CD4-positive, alpha-beta T cell treated with Interleukin-2 at 100 ng/mL for 4 hours (primary cell): ENCODE measurements around the gene ABCA2.
A peak's percentile ranks its signal among the peaks of the same experiment; 100 is the strongest.

Experiments
- DNase-seq: peaks from one replicate; pipeline ENCODE4 v3.0.0-alpha.2; 2020; ENCODE audit warnings: low spot score

ABCA2 gene

DNA sequence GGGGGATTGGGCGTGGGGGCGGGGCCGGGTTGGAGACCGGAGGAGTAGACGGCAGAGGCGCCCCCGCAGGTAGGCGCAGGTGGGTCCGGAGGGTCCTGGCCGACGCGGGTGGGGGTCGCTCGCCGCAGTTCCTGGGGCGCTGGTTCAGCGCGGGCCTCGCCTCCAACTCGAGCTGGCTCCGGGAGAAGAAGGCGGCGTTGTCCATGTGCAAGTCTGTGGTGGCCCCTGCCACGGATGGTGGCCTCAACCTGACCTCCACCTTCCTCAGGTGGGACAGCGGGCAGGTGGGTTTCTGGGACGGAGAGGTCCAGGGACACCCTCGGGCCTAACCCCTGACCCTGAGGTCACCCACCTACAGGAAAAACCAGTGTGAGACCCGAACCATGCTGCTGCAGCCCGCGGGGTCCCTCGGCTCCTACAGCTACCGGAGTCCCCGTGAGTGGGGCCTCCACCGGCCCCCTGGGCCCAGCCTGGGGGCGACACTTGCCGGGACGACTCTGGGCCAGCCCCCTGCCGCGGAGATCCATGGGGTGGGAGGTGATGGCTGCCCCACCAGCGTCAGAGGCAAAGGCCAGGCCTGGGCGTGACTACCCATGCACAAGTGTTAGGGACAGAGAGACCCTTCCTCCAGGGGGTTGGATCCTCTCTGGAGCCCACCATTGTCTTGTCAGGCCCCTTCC is 49.0 kb downstream of the ABCA2 start:
- DNase-seq = no peak

DNA sequence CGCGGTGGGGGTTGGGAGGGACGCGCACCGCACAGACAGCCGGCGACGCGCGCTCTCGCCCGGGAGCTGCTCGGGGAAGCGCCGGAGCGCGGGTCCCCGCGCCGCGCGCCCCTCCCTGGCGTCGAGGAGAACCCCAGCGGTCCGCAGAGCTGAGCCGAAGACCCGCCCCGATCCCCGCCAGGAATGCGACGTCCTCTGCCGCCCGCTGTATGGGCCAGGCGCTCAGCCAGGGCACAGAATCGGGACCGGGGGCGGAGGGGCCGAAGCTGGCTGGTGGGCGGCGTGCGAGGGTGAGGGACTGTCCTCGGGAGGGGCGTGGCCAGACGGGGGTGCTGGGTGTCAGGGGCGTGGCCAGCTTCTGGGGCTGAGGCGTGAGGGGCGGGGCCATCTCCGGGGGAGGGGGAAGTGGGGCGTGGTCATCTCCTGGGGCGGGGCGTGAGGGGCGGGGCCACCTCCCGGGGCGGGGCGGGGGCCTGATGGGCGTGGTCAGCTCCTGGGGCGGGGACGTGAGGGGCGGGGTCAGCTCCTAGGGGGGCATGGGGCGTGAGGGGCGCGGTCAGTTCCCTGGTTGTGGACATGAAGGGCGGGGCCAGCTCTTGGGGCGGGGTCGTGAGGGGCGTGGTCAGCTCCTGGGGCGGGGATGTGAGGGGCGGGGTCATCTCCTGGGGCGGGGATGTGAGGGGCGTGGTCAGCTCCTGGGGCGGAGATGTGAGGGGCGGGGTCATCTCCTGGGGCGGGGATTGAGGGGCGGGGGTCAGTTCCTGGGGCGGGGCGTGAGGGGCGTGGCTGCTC is 49.8 kb downstream of the ABCA2 start:
- peak; percentile 54 for DNase-seq

DNA sequence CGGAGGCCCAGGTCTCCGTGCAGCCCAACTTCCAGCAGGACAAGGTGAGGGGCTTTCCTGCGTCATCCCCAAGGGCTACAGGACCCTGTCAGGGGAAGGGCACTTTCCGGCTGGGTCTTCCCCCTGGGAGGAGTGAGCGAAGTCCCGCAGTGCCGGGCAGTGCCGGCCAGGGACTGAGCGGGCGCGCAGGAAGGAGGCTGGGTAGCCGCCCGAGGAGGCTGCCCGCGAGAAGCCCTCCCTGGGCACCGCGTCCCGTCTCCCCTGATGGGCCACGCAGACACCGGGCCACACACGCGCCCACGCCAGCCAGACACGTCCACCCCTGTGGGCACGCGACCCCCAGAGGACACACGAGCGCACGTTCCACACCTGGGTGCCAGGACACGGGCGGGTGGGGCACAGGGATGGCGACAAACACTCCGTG is 50.4 kb downstream of the ABCA2 start:
- DNase-seq = no peak

DNA sequence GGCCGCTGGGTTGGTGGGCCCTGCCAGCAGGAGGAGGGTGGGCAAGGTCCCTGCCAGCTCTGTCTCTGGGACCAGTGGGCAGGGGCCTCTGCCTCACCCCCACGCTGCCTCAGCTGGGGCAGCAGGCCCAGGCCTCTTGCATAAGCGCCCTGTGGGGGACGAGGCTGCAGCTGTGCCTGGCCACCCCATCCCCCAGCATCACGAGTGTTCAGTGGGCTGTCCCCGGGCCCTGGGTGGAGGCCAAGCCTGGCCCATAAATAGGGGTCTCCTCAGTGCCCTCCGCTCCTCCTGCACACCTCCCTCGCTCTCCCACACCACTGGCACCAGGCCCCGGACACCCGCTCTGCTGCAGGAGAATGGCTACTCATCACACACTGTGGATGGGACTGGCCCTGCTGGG is 50.8 kb downstream of the ABCA2 start, which contains the start of gene PTGDS:
Gene PTGDS, plus strand, starts transcription at position 282 of the 400 bp plus-strand sequence. Its CDS starts 75 bp downstream, at position 357.
- DNase-seq = no peak

DNA sequence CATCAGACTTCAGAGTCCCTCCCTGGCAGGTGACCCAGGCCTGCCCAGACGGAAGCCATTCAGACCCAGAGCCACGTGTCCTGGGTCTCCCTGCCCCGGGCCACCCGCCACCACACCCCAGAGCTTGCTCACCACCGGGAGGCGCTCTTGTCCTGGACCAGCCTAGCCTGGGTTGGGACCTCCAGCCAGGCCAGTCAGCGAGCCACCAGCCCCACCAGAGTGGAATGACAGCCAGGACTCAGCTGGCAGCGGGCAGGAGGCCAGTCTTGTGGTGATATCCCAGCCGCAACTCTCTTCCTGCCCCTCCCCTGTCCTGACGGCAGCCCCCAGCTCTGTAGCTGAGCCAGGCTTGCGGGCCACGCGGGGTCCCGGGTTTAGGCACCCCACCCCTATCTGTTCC is 52.4 kb downstream of the ABCA2 start:
- DNase-seq = peak; percentile 33

- DNase-seq = peak; percentile 36
Measured at GRCh38 chr9:136974817-136975535, 53.1 kb downstream of the ABCA2 start.

- DNase-seq = no peak
Measured at GRCh38 chr9:136973618-136974617, 54.1 kb downstream of the ABCA2 start.

GRCh38 chr9:136972743-136973142 is 55.3 kb downstream of the ABCA2 start:
- DNase-seq = no peak

GRCh38 chr9:136972335-136972734 is 55.7 kb downstream of the ABCA2 start:
- no peak for DNase-seq

GRCh38 chr9:136971746-136972145 is 56.3 kb downstream of the ABCA2 start:
- no peak for DNase-seq

DNA sequence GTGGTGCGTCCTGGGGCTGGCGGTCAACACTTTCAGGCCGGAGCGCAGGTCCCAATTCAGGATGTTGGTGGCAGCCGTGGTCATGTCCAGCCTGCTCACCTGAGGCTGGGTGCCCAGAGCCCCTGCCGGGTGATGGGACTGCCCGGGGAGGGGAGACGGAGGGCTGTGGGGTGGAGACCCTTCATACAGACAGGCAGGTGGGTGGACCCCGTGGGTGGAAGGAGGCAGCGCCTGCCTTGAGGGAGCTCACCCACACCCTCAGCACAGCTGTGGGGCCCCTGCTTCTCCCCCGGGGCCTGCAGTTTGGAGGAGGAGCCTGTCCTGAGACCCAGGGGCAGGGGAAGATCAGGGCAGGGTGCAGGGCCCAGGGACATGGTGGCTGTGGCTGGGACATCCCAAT is 57.7 kb downstream of the ABCA2 start:
- no peak for DNase-seq

DNA sequence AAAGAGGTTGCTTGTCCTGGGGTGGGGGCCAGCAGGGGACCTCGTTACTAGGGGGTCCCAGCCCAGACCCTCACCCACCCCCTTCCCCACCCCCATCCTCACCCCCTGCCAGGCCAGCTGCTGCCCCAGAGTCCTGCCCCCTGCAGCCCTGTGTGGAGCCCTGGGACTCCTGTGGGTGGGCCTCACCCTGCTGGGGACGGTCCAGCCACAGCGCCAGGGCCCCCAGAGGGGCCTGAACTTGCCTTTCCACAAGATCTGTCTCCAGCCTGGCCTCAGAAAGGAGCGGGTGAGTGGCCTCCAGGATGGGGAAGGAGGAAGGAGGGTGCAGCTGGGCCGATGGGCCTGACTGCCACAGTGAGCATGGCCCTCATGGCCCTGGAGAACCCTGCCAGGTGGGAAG is 58.3 kb downstream of the ABCA2 start:
- DNase-seq = no peak

DNA sequence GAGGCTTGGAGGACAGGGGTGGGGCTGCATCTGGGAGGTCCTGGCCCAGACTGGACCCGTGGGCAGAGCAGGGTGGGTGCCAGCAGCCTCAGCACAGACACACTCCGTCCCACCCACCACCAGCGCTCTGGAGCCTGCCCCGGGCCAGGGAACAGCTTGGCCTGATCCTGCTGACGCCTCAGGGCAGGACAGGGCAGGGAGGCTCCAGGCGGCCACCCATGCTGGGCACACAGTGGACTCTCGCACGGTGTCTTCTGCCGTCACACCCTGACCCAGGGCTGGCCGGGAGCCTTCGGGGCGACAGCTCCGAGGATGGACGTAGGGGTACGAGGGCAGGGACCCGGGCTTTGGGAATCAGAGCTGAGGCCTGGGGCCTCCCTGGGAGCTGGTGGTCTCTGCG is 58.9 kb downstream of the ABCA2 start:
- DNase-seq = no peak

GRCh38 chr9:136968333-136969127 is 59.5 kb downstream of the ABCA2 start:
- DNase-seq = no peak

GRCh38 chr9:136965771-136966484 is 62.1 kb downstream of the ABCA2 start:
- peak; percentile 51 for DNase-seq

- DNase-seq = no peak
Measured at GRCh38 chr9:136964833-136965422, 63.1 kb downstream of the ABCA2 start.

DNA sequence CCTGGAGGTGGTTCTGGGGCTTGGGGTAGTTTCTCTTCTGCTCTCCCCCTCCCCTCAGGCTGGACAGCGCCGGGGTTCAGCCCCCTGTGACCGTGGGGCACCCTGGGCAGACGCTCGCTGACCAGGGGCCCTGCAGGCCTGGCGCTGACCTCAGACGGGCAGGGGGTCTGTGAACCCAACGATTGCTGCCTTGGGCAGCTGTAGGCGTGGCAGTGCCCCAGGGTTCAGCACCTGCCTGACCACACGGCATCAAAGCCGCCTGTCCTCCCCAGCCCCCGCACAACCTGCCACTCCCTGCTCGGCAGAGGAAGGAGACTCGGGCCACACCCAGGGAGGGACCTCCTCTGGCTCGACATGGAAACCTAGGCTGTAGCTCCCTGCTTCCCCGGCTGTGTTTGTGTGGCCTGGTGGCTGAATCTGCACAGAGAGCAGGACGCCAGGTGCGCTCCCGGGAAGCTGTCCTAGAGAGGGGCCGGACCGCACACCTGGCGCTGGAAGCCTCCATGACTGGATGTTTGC is 63.8 kb downstream of the ABCA2 start:
- no peak for DNase-seq

DNA sequence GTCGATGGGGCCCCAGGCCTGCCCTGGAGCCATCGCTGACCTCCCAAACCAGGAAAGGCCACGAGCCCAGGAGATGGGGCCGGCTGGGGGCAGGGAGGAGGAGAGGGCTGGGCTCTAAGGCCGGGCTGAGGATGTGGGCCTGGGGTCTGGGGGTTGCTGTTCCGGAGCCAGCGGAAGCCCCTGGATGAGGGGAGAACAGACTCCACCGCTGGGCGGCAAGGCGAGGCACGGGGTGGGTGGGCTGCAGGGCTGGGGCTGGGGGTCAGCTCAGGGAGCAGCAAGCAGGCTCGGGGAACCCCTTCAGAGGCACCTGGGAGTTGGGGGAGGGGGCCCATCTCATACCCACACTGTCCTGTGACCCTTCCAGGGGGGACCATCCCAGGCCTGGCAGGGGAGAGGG is 64.3 kb downstream of the ABCA2 start:
- no peak for DNase-seq

DNA sequence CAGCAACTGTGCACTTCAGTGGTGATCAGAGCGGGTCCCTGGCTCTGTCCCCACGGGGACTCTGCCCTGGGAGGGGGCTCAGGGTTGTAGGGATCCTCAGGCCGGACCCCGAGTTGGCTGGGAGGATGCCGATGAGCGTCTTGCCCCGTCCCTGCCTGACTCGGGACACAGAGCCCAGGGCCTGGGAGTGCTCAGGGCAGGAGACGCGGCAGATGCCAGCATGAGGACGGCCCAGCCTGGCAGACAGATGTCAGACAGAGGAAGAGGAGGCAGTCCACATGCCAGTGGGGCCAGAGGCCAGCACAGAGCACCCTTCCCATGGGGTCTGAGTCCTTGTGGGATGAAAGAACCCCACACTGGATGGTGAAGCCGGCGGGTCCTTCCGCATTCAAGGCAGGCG is 64.7 kb downstream of the ABCA2 start:
- DNase-seq = no peak
